Osteocyte (in vitro differentiated cells): Measurements from ENCODE around the gene RDH12. TPM values are rescaled to one million over a fixed set of nuclear protein-coding genes. Genes with fewer than 3 reads are reported as not detected.

ENCODE experiments used
- DNase-seq: peaks from one replicate; pipeline ENCODE4 v3.0.0; 2021; ENCODE audit warnings: mixed read lengths; ENCODE audit not compliant: unreplicated experiment; ENCODE audit errors: extremely low spot score
- H3K27ac Mint-ChIP-seq: one replicate; pipeline ENCODE4 v1.8.0; 2021; ENCODE audit warnings: mild to moderate bottlenecking, mixed read lengths; ENCODE audit not compliant: unreplicated experiment
- H3K27me3 Mint-ChIP-seq: one replicate; pipeline ENCODE4 v1.8.0; 2021; ENCODE audit warnings: mixed read lengths; ENCODE audit not compliant: unreplicated experiment
- H3K36me3 Mint-ChIP-seq: one replicate; pipeline ENCODE4 v1.8.0; 2021; ENCODE audit warnings: mixed read lengths; ENCODE audit not compliant: unreplicated experiment
- H3K4me1 Mint-ChIP-seq: one replicate; pipeline ENCODE4 v1.8.0; 2021; ENCODE audit warnings: mixed read lengths; ENCODE audit not compliant: unreplicated experiment
- H3K4me3 Mint-ChIP-seq: one replicate; pipeline ENCODE4 v1.8.0; 2021; ENCODE audit warnings: mild to moderate bottlenecking, moderate library complexity, mixed read lengths; ENCODE audit not compliant: unreplicated experiment
- H3K9me3 Mint-ChIP-seq: one replicate; pipeline ENCODE4 v1.8.0; 2021; ENCODE audit warnings: mixed read lengths; ENCODE audit not compliant: unreplicated experiment
- CTCF ChIP-seq: fragments of 200-600 bp; sonication (generic); IDR thresholded peaks from 2 replicates; pipeline ENCODE4 v1.5.0; 2021; ENCODE audit warnings: antibody characterized with exemption, mild to moderate bottlenecking, moderate library complexity
- total RNA-seq: library from RNA; stranded (reverse); gene quantifications from 2 replicates; pipeline ENCODE4 v1.2.1, GENCODE V29; 2021

RDH12 gene
- total RNA-seq, 1 donor from 2014 or later: not detected

GRCh38 chr14:67734675-67735074, 33.0 kb downstream of the RDH12 start:
- no peak for TF ChIP-seq CTCF
- no peaks in the 10 kb centered on the region for H3K9me3 Mint-ChIP-seq
- H3K4me1 Mint-ChIP-seq: peaks cover 10% of the 10 kb centered on the region
- H3K27me3 Mint-ChIP-seq: peaks cover 4% of the 10 kb centered on the region
- H3K36me3 Mint-ChIP-seq: no peaks in the 10 kb centered on the region
- no peak overlapping the region for H3K27ac Mint-ChIP-seq
- H3K4me3 Mint-ChIP-seq: no peak overlapping the region
- DNase-seq: no peak

DNA sequence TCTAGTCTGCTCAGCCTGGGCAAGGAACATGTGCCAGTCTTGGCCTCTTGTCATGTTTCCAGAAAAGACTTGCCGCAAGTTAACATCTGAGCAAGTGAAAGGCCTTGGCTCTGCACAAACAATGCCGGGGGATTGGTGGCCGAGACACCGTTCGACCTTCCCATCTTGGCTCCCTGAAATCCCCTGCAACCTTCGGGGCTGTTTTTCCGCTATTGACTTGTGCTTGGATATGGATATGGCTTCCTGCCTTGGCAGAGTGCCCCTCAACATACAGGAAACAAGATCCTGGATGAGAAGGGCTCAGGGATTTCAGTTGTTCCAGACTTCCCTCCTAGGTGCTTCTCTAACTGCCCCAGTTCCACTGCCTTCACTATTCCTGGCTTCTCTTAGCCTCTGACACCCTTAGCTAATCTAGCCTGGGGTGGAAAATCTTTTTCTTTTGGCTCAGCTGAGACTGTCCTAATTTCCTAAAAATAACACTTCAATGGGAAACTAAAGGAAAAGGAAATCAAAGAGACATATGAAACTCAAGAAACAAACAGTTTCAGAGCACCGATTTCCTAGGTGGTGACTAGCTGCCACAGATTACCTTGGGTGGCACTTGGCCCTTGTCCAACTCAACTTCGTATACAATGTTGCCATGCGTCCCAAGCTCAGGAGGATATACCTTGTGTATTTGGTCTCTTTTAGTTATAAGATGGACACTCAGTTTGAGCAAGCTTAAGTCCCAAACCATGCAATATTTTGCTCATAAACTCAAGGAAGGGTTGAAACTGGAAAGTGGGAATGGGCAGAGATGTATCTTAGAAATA, 33.9 kb downstream of the RDH12 start:
- H3K27ac Mint-ChIP-seq: no peak overlapping the region
- no peaks in the 10 kb centered on the region for H3K27me3 Mint-ChIP-seq
- H3K4me3 Mint-ChIP-seq: no peak overlapping the region
- DNase-seq: no peak
- no peaks in the 10 kb centered on the region for H3K9me3 Mint-ChIP-seq
- H3K36me3 Mint-ChIP-seq: no peaks in the 10 kb centered on the region
- no peak for TF ChIP-seq CTCF
- H3K4me1 Mint-ChIP-seq: peaks cover 10% of the 10 kb centered on the region

GRCh38 chr14:67736771-67737170, 35.1 kb downstream of the RDH12 start:
- Mint-ChIP-seq H3K9me3 (no peaks in the 10 kb centered on the region), H3K4me1 (peaks cover 10% of the 10 kb centered on the region), H3K27me3 (peaks cover 4% of the 10 kb centered on the region), H3K36me3 (no peaks in the 10 kb centered on the region), H3K27ac (no peak overlapping the region), H3K4me3 (no peak overlapping the region)
- DNase-seq: no peak
- no peak for TF ChIP-seq CTCF

GRCh38 chr14:67738740-67739504, 37.2 kb downstream of the RDH12 start:
- peaks cover 10% of the 10 kb centered on the region for H3K4me1 Mint-ChIP-seq
- no peak for TF ChIP-seq CTCF
- H3K36me3 Mint-ChIP-seq: no peaks in the 10 kb centered on the region
- H3K4me3 Mint-ChIP-seq: no peak overlapping the region
- peaks cover 13% of the 10 kb centered on the region for H3K27me3 Mint-ChIP-seq
- peak overlapping the region; percentile 60 for H3K27ac Mint-ChIP-seq
- DNase-seq: no peak
- H3K9me3 Mint-ChIP-seq: no peaks in the 10 kb centered on the region

DNA sequence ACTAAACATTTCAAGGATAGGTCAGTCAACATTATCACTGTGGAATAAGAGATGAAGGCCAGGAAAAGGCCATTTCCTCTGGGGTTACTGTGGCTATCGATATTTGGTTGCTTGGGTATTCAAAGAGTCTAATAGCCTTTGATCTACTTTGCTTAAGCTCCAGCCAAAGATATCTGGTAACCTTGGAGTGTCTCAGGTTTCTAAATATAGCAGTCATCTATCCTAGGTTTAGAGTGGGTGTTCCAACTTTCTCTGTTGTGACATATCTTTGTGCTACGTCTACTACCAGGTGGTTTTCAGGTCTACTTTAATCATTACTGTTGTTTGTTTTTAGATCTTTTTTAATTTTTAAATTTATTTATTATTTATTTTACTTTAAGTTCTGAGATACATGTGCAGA, 42.4 kb downstream of the RDH12 start:
- H3K27me3 Mint-ChIP-seq: peaks cover 13% of the 10 kb centered on the region
- no peak for DNase-seq
- no peak for TF ChIP-seq CTCF
- H3K9me3 Mint-ChIP-seq: no peaks in the 10 kb centered on the region
- no peak overlapping the region for H3K4me3 Mint-ChIP-seq
- no peak overlapping the region for H3K27ac Mint-ChIP-seq
- peaks cover 30% of the 10 kb centered on the region for H3K36me3 Mint-ChIP-seq
- peaks cover 6% of the 10 kb centered on the region for H3K4me1 Mint-ChIP-seq
